CD4-positive, alpha-beta T cell treated with Interleukin-6 at 100 ng/mL for 8 hours (primary cell): ENCODE measurements around the gene HTRA2.
A peak's percentile ranks its signal among the peaks of the same experiment; 100 is the strongest.
"Not testable (repeated sequence)": the region's sequence is repeated elsewhere in the genome, so short reads cannot be mapped to it uniquely, and the experiment has no call there.

Experiments used
- DNase-seq: peaks from one replicate; pipeline ENCODE4 v3.0.0-alpha.2; 2020; ENCODE audit warnings: mixed read lengths, low spot score

The HTRA2 gene

GRCh38 chr2:74561022-74561421 is 31.3 kb downstream of the HTRA2 start:
- DNase-seq = not testable (repeated sequence)

- DNase-seq = no peak
Measured at GRCh38 chr2:74562126-74562775, 32.5 kb downstream of the HTRA2 start.

GRCh38 chr2:74564222-74564621 is 34.5 kb downstream of the HTRA2 start:
- no peak for DNase-seq

GRCh38 chr2:74566076-74566753 is 36.5 kb downstream of the HTRA2 start:
- DNase-seq = no peak

- DNase-seq = no peak
Measured at GRCh38 chr2:74566754-74567085, 37.0 kb downstream of the HTRA2 start.

- DNase-seq = no peak
Measured at GRCh38 chr2:74567881-74568280, 38.1 kb downstream of the HTRA2 start.

- DNase-seq = no peak
Measured at GRCh38 chr2:74569686-74570085, 40.0 kb downstream of the HTRA2 start.

GRCh38 chr2:74571058-74571457 is 41.3 kb downstream of the HTRA2 start:
- no peak for DNase-seq

- no peak for DNase-seq
Measured at GRCh38 chr2:74572178-74572925, 42.6 kb downstream of the HTRA2 start.

GRCh38 chr2:74573747-74574562 is 44.2 kb downstream of the HTRA2 start:
- DNase-seq = peak; percentile 46

- DNase-seq = no peak
Measured at GRCh38 chr2:74575320-74575719, 45.6 kb downstream of the HTRA2 start.

- no peak for DNase-seq
Measured at GRCh38 chr2:74576211-74576862, 46.6 kb downstream of the HTRA2 start.

GRCh38 chr2:74576863-74577229 is 47.1 kb downstream of the HTRA2 start:
- no peak for DNase-seq

- DNase-seq = no peak
Measured at GRCh38 chr2:74577448-74577847, 47.7 kb downstream of the HTRA2 start.

- no peak for DNase-seq
Measured at GRCh38 chr2:74578408-74578807, 48.7 kb downstream of the HTRA2 start.

GRCh38 chr2:74581463-74581862 is 51.7 kb downstream of the HTRA2 start:
- DNase-seq = no peak

GRCh38 chr2:74582184-74582583 is 52.5 kb downstream of the HTRA2 start:
- DNase-seq = no peak
